LNCaP clone FGC (cell line): ENCODE measurements around the gene DSG2.
"Not testable (repeated sequence)": the region's sequence is repeated elsewhere in the genome, so short reads cannot be mapped to it uniquely, and the experiment has no call there.

Experiments used
- DNase-seq: peaks from one replicate; pipeline ENCODE4 v3.0.0-alpha.2; 2011; ENCODE audit warnings: low read depth
- H3K4me3 ChIP-seq: 2 replicates; pipeline ENCODE4 v1.5.1; 2011; ENCODE audit warnings: mild to moderate bottlenecking, low read depth, low read length, control low read depth
- TF ChIP-seq, protein P1 (sequence below): IDR thresholded peaks from 2 replicates; pipeline ENCODE4 v1.5.1; 2012; ENCODE audit warnings: mild to moderate bottlenecking; ENCODE audit not compliant: control insufficient read depth, insufficient read depth; ENCODE audit errors: extremely low read depth

Gene DSG2

DNA sequence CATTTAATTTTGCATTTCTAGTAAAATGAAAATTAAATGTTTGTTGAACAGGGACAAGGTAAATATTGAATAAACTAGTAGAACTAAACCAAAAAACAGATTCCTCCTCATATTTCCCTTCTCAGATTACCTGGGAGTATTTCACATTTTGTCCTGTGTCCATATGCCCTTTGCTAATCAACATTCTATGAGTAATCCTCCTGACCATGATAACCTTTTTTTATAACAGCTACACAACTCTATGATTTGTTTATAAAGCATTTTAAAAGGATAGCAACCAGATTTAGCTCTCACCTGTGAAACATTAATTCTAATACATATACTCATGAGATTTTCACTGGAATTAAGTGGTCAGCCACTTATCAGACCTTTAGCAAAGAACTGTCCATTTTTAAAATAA is 7.1 kb upstream of the DSG2 start:
- TF ChIP-seq, protein P1, sequence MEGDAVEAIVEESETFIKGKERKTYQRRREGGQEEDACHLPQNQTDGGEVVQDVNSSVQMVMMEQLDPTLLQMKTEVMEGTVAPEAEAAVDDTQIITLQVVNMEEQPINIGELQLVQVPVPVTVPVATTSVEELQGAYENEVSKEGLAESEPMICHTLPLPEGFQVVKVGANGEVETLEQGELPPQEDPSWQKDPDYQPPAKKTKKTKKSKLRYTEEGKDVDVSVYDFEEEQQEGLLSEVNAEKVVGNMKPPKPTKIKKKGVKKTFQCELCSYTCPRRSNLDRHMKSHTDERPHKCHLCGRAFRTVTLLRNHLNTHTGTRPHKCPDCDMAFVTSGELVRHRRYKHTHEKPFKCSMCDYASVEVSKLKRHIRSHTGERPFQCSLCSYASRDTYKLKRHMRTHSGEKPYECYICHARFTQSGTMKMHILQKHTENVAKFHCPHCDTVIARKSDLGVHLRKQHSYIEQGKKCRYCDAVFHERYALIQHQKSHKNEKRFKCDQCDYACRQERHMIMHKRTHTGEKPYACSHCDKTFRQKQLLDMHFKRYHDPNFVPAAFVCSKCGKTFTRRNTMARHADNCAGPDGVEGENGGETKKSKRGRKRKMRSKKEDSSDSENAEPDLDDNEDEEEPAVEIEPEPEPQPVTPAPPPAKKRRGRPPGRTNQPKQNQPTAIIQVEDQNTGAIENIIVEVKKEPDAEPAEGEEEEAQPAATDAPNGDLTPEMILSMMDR, result no peak
- no peak overlapping the region for H3K4me3 ChIP-seq
- DNase-seq, result no peak

DNA sequence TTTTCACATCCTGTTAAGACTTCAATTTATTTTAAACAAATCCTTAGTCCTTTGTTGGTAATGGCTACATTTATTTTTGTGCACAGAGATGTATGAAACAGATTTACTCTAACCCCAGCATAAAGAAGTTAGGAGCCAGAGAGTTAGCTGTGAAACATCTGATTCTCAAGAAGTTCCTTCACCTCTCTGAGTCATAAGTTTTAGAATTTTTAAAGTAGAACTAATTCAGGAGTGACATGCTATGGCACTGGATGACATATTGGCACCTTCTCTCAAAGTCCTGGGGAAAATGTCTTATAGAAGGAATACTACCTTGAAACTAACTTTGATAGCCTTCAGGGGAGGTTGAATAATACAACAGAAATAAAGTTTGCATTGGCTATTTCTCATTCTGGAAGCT is 6.4 kb upstream of the DSG2 start:
- TF ChIP-seq, protein P1, result no peak
- no peak for DNase-seq

DNA sequence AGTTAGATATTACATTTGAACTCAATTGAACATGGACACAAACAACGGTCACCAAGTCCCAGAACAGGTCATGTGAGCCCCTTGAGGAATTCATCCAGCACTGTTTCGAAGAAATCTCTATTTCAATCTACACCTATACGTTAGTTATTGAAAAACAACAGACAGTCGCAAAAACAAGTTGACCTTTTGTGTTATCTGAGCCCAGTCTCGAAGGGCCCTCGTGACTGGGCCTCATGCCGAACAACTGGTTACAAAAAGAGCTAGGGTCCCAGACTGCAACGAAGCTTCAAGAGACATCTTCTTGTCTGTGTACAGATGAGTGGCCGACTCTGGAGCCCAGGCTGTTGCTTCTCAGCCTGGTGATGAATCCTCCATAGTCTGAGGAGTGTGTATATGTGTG is 5.3 kb upstream of the DSG2 start:
- DNase-seq, result no peak
- TF ChIP-seq, protein P1, result no peak

More for the DNA sequence above, 6.4 kb upstream of the DSG2 start:
- H3K4me3 ChIP-seq, result no peak overlapping the region

DNA sequence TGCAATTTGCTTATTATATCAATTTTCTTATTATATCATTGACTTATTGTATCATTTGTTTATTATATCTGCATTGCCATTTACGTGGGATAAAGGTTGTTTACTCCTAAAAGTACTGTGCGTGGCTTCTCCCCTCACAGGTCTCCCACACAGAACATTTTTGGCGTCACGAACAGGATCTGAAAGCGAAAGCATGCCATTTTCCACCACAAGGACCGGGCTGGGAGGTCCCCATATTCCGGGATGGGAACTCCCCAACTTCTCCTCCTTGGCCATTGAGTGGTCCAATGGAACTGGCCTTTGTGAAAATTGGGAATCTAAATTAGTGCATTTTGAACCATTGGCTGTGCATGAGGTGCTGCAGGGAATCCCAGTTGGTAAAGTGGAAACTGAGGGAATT is 4.8 kb upstream of the DSG2 start:
- H3K4me3 ChIP-seq, result no peak overlapping the region
- DNase-seq, result no peak
- TF ChIP-seq, protein P1, result no peak

More for the DNA sequence above, 5.3 kb upstream of the DSG2 start:
- H3K4me3 ChIP-seq, result no peak overlapping the region

DNA sequence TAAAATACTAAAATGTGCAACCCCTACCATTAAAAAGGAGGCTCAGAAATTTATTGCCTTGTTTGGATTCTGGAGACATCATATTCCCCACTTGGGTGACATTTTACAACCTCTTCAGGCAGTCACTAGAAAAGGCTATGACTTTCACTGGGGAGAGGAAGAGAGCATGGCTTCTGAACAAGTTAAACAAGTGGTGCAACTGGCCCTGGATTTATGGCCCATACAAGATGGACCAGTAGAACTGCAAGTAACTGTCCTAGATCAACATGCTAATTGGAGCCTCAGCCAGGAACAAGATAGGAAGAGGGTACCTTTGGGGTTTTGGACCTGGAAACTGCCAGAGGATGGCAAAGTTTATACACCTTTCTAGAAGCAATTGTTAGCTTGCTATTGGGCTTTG is 4.0 kb upstream of the DSG2 start:
- no peak overlapping the region for H3K4me3 ChIP-seq
- TF ChIP-seq, protein P1, result no peak
- DNase-seq, result peak; percentile 75

DNA sequence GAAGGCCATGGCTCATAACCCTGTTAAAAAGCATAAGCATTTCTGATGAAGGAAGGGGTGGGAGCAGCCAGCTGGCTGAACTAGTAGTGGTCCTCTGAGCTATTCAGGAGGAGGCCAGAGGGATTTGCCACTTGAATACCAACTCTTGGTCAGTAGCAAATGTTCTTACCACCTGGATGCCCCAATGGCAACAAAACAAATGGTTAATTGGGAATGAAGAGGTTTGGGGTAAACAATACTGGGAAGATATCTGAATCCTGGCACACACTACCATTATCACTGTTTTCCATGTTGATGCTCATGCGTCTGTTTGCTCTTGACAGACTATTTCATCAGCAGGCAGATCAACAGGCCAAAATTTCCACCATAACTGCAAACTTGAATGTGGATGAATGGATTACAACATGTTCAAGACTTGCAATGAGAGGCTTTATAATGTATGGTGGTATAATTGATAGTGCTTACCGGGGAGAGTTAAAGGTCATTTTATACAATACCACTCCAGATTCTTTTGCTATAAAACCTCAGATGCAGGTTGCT is 3.2 kb upstream of the DSG2 start:
- DNase-seq, H3K4me3 ChIP-seq: not testable (repeated sequence)

DNA sequence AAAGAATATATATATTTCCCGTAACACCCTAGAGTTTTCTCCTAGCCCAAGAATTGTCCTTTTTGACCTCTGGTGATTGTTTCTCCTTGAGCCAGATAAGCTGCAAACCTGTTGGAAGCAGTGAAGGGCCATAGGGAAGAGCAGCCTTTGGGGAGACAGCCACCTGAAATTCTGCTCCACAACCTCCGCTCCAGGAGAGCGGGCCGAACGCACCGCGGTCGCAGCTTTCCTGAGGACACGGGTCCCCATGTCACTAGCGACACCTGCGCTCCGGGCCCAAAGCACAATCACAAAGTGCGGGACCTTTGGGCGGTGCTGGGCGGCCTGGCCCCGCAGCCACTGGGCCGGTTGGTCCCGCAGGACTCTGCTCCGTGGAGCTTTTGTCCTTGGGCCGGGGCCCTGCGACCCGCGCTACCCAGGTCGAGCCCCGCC is 557 bp upstream of the DSG2 start:
- TF ChIP-seq, protein P1, result no peak
- H3K4me3 ChIP-seq, result peak overlapping the region; percentile 71
- no peak for DNase-seq
